Measurements from ENCODE around the gene USP51.

GRCh38 chrX:55451141-55451540 is 38.5 kb downstream of the USP51 start:
- TF ChIP-seq POLR2A (IDR thresholded peaks at IDR 0.05; ENCODE audit: low read depth, low read length) (no peak), POLR2AphosphoS5 (IDR thresholded peaks at IDR 0.05; ENCODE audit: low read depth, low read length) (no peak)
